Panc1 (cell line): Measurements from ENCODE around the gene LRRFIP2. TPM values are rescaled to one million over a fixed set of nuclear protein-coding genes. Genes with fewer than 3 reads are reported as not detected.

Experiments
- ATAC-seq: fragments of 200-7000 bp; cut with Tn5 transposase; 2 replicates; pipeline ENCODE4 v1.9.1; 2020; ENCODE audit warnings: mild to moderate bottlenecking, moderate library complexity
- BruUV-seq: library from RNA; stranded (reverse); fragments of 400-500 nt; replicated peaks from 2 replicates; lab custom pipeline; 2021; lab: Mats Ljungman, UMichigan
- CTCF ChIA-PET: fragments of 300-600 bp; sonication (Branson Sonifier 250); formaldehyde crosslinking; loops from one replicate; lab custom pipeline; 2022; ENCODE audit warnings: antibody characterized with exemption; lab: Charles Lee
- POLR2A ChIA-PET: fragments of 300-600 bp; sonication (Branson Sonifier 250); formaldehyde crosslinking; loops from one replicate; lab custom pipeline; 2022; ENCODE audit warnings: antibody characterized with exemption; lab: Charles Lee
- DNase-seq: peaks from one replicate; pipeline ENCODE4 v3.0.0-alpha.2; 2010; ENCODE audit warnings: low read depth, low spot score
- H3K27ac ChIP-seq: 2 replicates; pipeline ENCODE4 v1.5.1; 2011; ENCODE audit warnings: mild to moderate bottlenecking, low read length, inconsistent platforms
- H3K27me3 ChIP-seq: fragments of 200-500 bp; sonication (Bioruptor generic); 2 replicates; pipeline ENCODE4 v1.6.0; 2014; ENCODE audit warnings: low read length, inconsistent platforms; ENCODE audit not compliant: control insufficient read depth, insufficient read depth
- H3K36me3 ChIP-seq: fragments of 200-500 bp; sonication (Bioruptor generic); 2 replicates; pipeline ENCODE4 v1.5.1; 2014; ENCODE audit warnings: inconsistent platforms, mild to moderate bottlenecking, low read length, moderate library complexity; ENCODE audit not compliant: control insufficient read depth, insufficient read depth
- H3K4me1 ChIP-seq: 2 replicates; pipeline ENCODE4 v1.5.1; 2011; ENCODE audit warnings: inconsistent platforms, mild to moderate bottlenecking, low read length, moderate library complexity; ENCODE audit not compliant: control insufficient read depth, insufficient read depth
- H3K4me3 ChIP-seq, 2 experiments: 2 replicates each; pipeline ENCODE4 v1.5.1; 2011 to 2012; ENCODE audit warnings: low read depth in 2 of 2, low read length in 2 of 2, mild to moderate bottlenecking in 2 of 2, inconsistent platforms in 1 of 2, moderate library complexity in 1 of 2
- H3K9me3 ChIP-seq: fragments of 200-500 bp; sonication (Bioruptor generic); 2 replicates; pipeline ENCODE4 v1.5.1; 2014; ENCODE audit warnings: low read depth, mild to moderate bottlenecking, inconsistent platforms, low read length, moderate library complexity; ENCODE audit not compliant: control insufficient read depth, insufficient read depth
- CTCF ChIP-seq: fragments of 450-650 bp; IDR thresholded peaks from 2 replicates; pipeline ENCODE4 v1.5.1; 2017; ENCODE audit warnings: mild to moderate bottlenecking
- POLR2AphosphoS5 ChIP-seq: IDR thresholded peaks from 2 replicates; pipeline ENCODE4 v1.6.1; 2012; ENCODE audit warnings: mild to moderate bottlenecking, low read depth, low read length, moderate library complexity
- REST ChIP-seq, 2 experiments: IDR thresholded peaks; 2 replicates each; pipeline ENCODE4 v1.6.1; 2011 to 2012; ENCODE audit warnings: low read depth in 2 of 2, control low read depth in 1 of 2, low read length in 1 of 2, mild to moderate bottlenecking in 1 of 2, moderate library complexity in 1 of 2; ENCODE audit not compliant: insufficient read depth in 1 of 2
- SIN3A ChIP-seq: IDR thresholded peaks from 2 replicates; pipeline ENCODE4 v1.6.1; 2012; ENCODE audit warnings: low read depth, mild to moderate bottlenecking, low read length, moderate library complexity, borderline replicate concordance; ENCODE audit not compliant: insufficient read depth
- TCF7L2 ChIP-seq: IDR thresholded peaks from 2 replicates; pipeline ENCODE4 v1.6.1; 2011; ENCODE audit warnings: mild to moderate bottlenecking, low read depth, low read length, inconsistent platforms
- in situ Hi-C: cut with HindIII; loops from 2 replicates; pipeline ENCODE4 v1.10.0; 2016; ENCODE audit warnings: low sequenced_read_pairs, low pct_unique_long_range_greater_than_20kb
- intact Hi-C: fragments of 100-400 bp; cut with micrococcal nuclease; formaldehyde crosslinking; loops from one replicate; pipeline ENCODE4 v1.10.0; 2022; ENCODE audit not compliant: unreplicated experiment
- total RNA-seq: library from RNA; stranded (reverse); gene quantifications from one replicate; pipeline ENCODE4 v1.2.1, GENCODE V29; 2021; ENCODE audit not compliant: unreplicated experiment

LRRFIP2 gene
- total RNA-seq, 1 experiment from 2014 or later = 32.3 TPM

GRCh38 chr3:37041546-37042195 lies 132.7 kb downstream of the LRRFIP2 start:
- no peaks in the 10 kb centered on the region for H3K27me3 ChIP-seq
- no peaks in the 10 kb centered on the region for H3K9me3 ChIP-seq
- ATAC-seq (no peak), DNase-seq (no peak)
- BruUV-seq = no TSS peak
- TF ChIP-seq REST (IDR thresholded peaks at IDR 0.05; ENCODE audit: insufficient read depth in 1 of 2, low read depth in 2 of 2, low read length in 1 of 2) (no peak), CTCF (no peak), SIN3A (no peak), TCF7L2 (no peak), POLR2AphosphoS5 (no peak)
- ChIA-PET POLR2A (no interaction called here), CTCF (no interaction called here)
- H3K4me3 ChIP-seq = no peak overlapping the region
- no peak overlapping the region for H3K27ac ChIP-seq
- intact Hi-C loops = no loop called here
- no peaks in the 10 kb centered on the region for H3K4me1 ChIP-seq
- H3K36me3 ChIP-seq = peaks cover 5% of the 10 kb centered on the region
- in situ Hi-C loops = no loop called here

- no peaks in the 10 kb centered on the region for H3K9me3 ChIP-seq
- CTCF ChIA-PET = no interaction called here
- TF ChIP-seq CTCF (no peak), REST (IDR thresholded peaks at IDR 0.05; ENCODE audit: insufficient read depth in 1 of 2, low read depth in 2 of 2, low read length in 1 of 2) (no peak), TCF7L2 (no peak), SIN3A (no peak), POLR2AphosphoS5 (no peak)
- H3K4me3 ChIP-seq = no peak overlapping the region
- no peak for ATAC-seq
- DNase-seq = no peak
- H3K27ac ChIP-seq = no peak overlapping the region
- H3K4me1 ChIP-seq = no peaks in the 10 kb centered on the region
- intact Hi-C loops = no loop called here
- in situ Hi-C loops = no loop called here
- no TSS peak for BruUV-seq
- POLR2A ChIA-PET = no interaction called here
- H3K36me3 ChIP-seq = peaks cover 3% of the 10 kb centered on the region
- H3K27me3 ChIP-seq = no peaks in the 10 kb centered on the region
Observed at GRCh38 chr3:37040231-37040630, 134.2 kb downstream of the LRRFIP2 start.
